Panc1 (cell line): ENCODE data around the gene OR6J1.

Experiments
- POLR2AphosphoS5 ChIP-seq: IDR thresholded peaks from 2 replicates; pipeline ENCODE4 v1.6.1; 2012; ENCODE audit warnings: mild to moderate bottlenecking, low read depth, low read length, moderate library complexity
- SIN3A ChIP-seq: IDR thresholded peaks from 2 replicates; pipeline ENCODE4 v1.6.1; 2012; ENCODE audit warnings: low read depth, mild to moderate bottlenecking, low read length, moderate library complexity, borderline replicate concordance; ENCODE audit not compliant: insufficient read depth
- TCF7L2 ChIP-seq: IDR thresholded peaks from 2 replicates; pipeline ENCODE4 v1.6.1; 2011; ENCODE audit warnings: mild to moderate bottlenecking, low read depth, low read length, inconsistent platforms
- TF ChIP-seq, protein P1 (sequence below): fragments of 450-650 bp; IDR thresholded peaks from 2 replicates; pipeline ENCODE4 v1.5.1; 2017; ENCODE audit warnings: mild to moderate bottlenecking
- TF ChIP-seq, protein P2 (sequence below), 2 experiments: IDR thresholded peaks; 2 replicates each; pipeline ENCODE4 v1.6.1; 2011 to 2012; ENCODE audit warnings: low read depth in 2 of 2, control low read depth in 1 of 2, low read length in 1 of 2, mild to moderate bottlenecking in 1 of 2, moderate library complexity in 1 of 2; ENCODE audit not compliant: insufficient read depth in 1 of 2

DNA sequence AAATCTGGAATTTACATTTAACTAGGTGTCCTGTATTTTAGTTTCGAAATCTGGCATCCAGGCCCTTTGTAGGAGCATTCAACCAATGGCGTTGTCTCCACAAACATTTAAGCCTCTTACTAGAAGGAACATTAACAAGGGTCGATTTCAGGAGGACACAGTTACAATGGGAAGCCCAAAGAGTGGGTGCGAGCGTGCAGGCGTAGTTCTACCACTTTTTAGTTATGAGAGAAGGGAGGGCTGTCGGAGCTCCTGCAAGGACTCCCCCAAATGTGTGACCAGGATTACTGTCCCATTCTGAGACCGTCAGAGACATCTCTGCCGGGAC is 46.4 kb downstream of the OR6J1 start:
- TF ChIP-seq, protein P1, sequence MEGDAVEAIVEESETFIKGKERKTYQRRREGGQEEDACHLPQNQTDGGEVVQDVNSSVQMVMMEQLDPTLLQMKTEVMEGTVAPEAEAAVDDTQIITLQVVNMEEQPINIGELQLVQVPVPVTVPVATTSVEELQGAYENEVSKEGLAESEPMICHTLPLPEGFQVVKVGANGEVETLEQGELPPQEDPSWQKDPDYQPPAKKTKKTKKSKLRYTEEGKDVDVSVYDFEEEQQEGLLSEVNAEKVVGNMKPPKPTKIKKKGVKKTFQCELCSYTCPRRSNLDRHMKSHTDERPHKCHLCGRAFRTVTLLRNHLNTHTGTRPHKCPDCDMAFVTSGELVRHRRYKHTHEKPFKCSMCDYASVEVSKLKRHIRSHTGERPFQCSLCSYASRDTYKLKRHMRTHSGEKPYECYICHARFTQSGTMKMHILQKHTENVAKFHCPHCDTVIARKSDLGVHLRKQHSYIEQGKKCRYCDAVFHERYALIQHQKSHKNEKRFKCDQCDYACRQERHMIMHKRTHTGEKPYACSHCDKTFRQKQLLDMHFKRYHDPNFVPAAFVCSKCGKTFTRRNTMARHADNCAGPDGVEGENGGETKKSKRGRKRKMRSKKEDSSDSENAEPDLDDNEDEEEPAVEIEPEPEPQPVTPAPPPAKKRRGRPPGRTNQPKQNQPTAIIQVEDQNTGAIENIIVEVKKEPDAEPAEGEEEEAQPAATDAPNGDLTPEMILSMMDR: no peak
- no peak for TF ChIP-seq POLR2AphosphoS5
- TF ChIP-seq TCF7L2: no peak
- TF ChIP-seq SIN3A: no peak
- TF ChIP-seq, protein P2, sequence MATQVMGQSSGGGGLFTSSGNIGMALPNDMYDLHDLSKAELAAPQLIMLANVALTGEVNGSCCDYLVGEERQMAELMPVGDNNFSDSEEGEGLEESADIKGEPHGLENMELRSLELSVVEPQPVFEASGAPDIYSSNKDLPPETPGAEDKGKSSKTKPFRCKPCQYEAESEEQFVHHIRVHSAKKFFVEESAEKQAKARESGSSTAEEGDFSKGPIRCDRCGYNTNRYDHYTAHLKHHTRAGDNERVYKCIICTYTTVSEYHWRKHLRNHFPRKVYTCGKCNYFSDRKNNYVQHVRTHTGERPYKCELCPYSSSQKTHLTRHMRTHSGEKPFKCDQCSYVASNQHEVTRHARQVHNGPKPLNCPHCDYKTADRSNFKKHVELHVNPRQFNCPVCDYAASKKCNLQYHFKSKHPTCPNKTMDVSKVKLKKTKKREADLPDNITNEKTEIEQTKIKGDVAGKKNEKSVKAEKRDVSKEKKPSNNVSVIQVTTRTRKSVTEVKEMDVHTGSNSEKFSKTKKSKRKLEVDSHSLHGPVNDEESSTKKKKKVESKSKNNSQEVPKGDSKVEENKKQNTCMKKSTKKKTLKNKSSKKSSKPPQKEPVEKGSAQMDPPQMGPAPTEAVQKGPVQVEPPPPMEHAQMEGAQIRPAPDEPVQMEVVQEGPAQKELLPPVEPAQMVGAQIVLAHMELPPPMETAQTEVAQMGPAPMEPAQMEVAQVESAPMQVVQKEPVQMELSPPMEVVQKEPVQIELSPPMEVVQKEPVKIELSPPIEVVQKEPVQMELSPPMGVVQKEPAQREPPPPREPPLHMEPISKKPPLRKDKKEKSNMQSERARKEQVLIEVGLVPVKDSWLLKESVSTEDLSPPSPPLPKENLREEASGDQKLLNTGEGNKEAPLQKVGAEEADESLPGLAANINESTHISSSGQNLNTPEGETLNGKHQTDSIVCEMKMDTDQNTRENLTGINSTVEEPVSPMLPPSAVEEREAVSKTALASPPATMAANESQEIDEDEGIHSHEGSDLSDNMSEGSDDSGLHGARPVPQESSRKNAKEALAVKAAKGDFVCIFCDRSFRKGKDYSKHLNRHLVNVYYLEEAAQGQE (IDR thresholded peaks at IDR 0.05; ENCODE audit: insufficient read depth in 1 of 2, low read depth in 2 of 2, low read length in 1 of 2): no peak
